ENCODE measurements around the gene C9. TPM values are rescaled to one million over a fixed set of nuclear protein-coding genes. Genes with fewer than 3 reads are reported as not detected.
"Not testable (repeated sequence)": the region's sequence is repeated elsewhere in the genome, so short reads cannot be mapped to it uniquely, and the experiment has no call there.

C9 gene
- total RNA-seq, 1 donor from 2014 or later, result not detected

GRCh38 chr5:39323542-39323941 is 40.8 kb downstream of the C9 start:
- no peak overlapping the region for H3K27ac ChIP-seq

DNA sequence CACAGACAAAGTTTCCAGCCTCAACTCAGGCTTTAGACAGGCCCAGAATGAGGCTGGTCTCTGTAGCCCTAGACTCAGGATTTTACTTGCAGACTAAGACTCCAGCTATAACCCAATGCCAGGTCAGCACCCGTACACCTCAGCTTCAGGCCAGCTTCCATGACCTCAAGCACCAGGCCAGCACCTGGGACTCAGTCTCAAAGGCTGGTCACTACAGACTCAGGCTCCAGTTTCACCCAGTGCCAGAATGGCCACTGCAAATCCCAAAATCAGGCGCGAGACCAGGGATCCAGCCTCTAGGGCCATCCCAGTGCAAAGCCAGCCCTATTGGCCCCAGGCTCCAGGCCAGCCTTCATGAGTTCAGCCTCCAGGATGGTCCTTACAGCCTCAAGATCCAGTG is 44.9 kb downstream of the C9 start:
- Histone ChIP-seq H3K36me3 (no peaks in the 10 kb centered on the region), H3K9me3 (no peaks in the 10 kb centered on the region), H3K4me1 (no peaks in the 10 kb centered on the region), H3K4me3 (no peak overlapping the region), H3K27me3 (no peaks in the 10 kb centered on the region), H3K27ac (no peak overlapping the region)
- TF ChIP-seq POLR2A (IDR thresholded peaks at IDR 0.05), result no peak
- no peak for TF ChIP-seq POLR2AphosphoS5 (IDR thresholded peaks at IDR 0.05; ENCODE audit: insufficient read depth in 1 of 2, low read depth in 1 of 2)
- TF ChIP-seq, protein P1, sequence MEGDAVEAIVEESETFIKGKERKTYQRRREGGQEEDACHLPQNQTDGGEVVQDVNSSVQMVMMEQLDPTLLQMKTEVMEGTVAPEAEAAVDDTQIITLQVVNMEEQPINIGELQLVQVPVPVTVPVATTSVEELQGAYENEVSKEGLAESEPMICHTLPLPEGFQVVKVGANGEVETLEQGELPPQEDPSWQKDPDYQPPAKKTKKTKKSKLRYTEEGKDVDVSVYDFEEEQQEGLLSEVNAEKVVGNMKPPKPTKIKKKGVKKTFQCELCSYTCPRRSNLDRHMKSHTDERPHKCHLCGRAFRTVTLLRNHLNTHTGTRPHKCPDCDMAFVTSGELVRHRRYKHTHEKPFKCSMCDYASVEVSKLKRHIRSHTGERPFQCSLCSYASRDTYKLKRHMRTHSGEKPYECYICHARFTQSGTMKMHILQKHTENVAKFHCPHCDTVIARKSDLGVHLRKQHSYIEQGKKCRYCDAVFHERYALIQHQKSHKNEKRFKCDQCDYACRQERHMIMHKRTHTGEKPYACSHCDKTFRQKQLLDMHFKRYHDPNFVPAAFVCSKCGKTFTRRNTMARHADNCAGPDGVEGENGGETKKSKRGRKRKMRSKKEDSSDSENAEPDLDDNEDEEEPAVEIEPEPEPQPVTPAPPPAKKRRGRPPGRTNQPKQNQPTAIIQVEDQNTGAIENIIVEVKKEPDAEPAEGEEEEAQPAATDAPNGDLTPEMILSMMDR (IDR thresholded peaks at IDR 0.05), result no peak
- DNase-seq (ENCODE audit: extremely low spot score in 2 of 2), result no peak
- intact Hi-C loops (cut with DNase I), result no loop called here

More at GRCh38 chr5:39323542-39323941, 40.8 kb downstream of the C9 start:
- no peaks in the 10 kb centered on the region for H3K9me3 ChIP-seq
- no peak overlapping the region for H3K4me3 ChIP-seq
- intact Hi-C loops (cut with DNase I), result no loop called here
- no peaks in the 10 kb centered on the region for H3K36me3 ChIP-seq
- no peaks in the 10 kb centered on the region for H3K4me1 ChIP-seq
- no peak for DNase-seq (ENCODE audit: extremely low spot score in 2 of 2)
- no peaks in the 10 kb centered on the region for H3K27me3 ChIP-seq
- no peak for TF ChIP-seq POLR2A (IDR thresholded peaks at IDR 0.05)
- TF ChIP-seq, protein P1 (IDR thresholded peaks at IDR 0.05), result no peak
- no peak for TF ChIP-seq POLR2AphosphoS5 (IDR thresholded peaks at IDR 0.05; ENCODE audit: insufficient read depth in 1 of 2, low read depth in 1 of 2)

DNA sequence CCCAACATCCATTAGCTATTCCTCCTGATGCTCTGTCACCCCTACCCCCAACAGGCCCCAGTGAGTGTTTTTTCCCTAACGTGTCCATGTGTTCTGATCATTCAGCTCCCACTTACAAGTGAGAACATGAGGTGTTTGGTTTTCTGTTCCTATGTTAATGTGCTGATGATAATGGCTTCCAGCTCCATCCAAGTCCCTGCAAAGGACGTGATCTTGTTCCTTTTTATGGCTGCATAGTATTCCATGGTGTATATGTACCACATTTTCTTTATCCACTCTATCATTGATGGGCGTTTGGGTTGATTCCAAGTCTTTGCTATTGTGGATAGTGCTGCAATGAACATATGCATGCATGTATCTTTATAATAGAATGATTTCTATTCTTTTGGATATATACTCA is 47.8 kb downstream of the C9 start:
- H3K27me3 ChIP-seq; intact Hi-C loops (cut with DNase I); H3K4me3 ChIP-seq; H3K9me3 ChIP-seq; H3K27ac ChIP-seq; H3K4me1 ChIP-seq; H3K36me3 ChIP-seq; DNase-seq (ENCODE audit: extremely low spot score in 2 of 2): not testable (repeated sequence)

- intact Hi-C loops (cut with DNase I), result no loop called here
- no peak for TF ChIP-seq POLR2AphosphoS5 (IDR thresholded peaks at IDR 0.05; ENCODE audit: insufficient read depth in 1 of 2, low read depth in 1 of 2)
- TF ChIP-seq POLR2A (IDR thresholded peaks at IDR 0.05), result no peak
- TF ChIP-seq, protein P1 (IDR thresholded peaks at IDR 0.05), result no peak
- H3K9me3 ChIP-seq, result no peaks in the 10 kb centered on the region
Measured at GRCh38 chr5:39315995-39316394, 48.3 kb downstream of the C9 start.

GRCh38 chr5:39314591-39314990 is 49.7 kb downstream of the C9 start:
- Histone ChIP-seq H3K9me3 (no peaks in the 10 kb centered on the region), H3K4me3 (no peak overlapping the region), H3K27ac (no peak overlapping the region), H3K27me3 (no peaks in the 10 kb centered on the region), H3K36me3 (no peaks in the 10 kb centered on the region), H3K4me1 (no peaks in the 10 kb centered on the region)
- no peak for DNase-seq (ENCODE audit: extremely low spot score in 2 of 2)
- intact Hi-C loops (cut with DNase I), result no loop called here
- no peak for TF ChIP-seq POLR2AphosphoS5 (IDR thresholded peaks at IDR 0.05; ENCODE audit: insufficient read depth in 1 of 2, low read depth in 1 of 2)
- TF ChIP-seq, protein P1 (IDR thresholded peaks at IDR 0.05), result no peak
- no peak for TF ChIP-seq POLR2A (IDR thresholded peaks at IDR 0.05)

More at GRCh38 chr5:39315995-39316394, 48.3 kb downstream of the C9 start:
- H3K27me3 ChIP-seq, result no peaks in the 10 kb centered on the region
- H3K27ac ChIP-seq, result no peak overlapping the region
- DNase-seq (ENCODE audit: extremely low spot score in 2 of 2), result no peak
- no peak overlapping the region for H3K4me3 ChIP-seq
- H3K4me1 ChIP-seq, result no peaks in the 10 kb centered on the region
- H3K36me3 ChIP-seq, result no peaks in the 10 kb centered on the region

- intact Hi-C loops (cut with DNase I), result no loop called here
- no peak overlapping the region for H3K4me3 ChIP-seq
- DNase-seq (ENCODE audit: extremely low spot score in 2 of 2), result no peak
- no peaks in the 10 kb centered on the region for H3K4me1 ChIP-seq
- TF ChIP-seq POLR2AphosphoS5 (IDR thresholded peaks at IDR 0.05; ENCODE audit: insufficient read depth in 1 of 2, low read depth in 1 of 2) (no peak), POLR2A (IDR thresholded peaks at IDR 0.05) (no peak)
- TF ChIP-seq, protein P1 (IDR thresholded peaks at IDR 0.05), result no peak
- H3K27ac ChIP-seq, result no peak overlapping the region
- no peaks in the 10 kb centered on the region for H3K9me3 ChIP-seq
- no peaks in the 10 kb centered on the region for H3K36me3 ChIP-seq
- no peaks in the 10 kb centered on the region for H3K27me3 ChIP-seq
Measured at GRCh38 chr5:39309534-39309933, 54.8 kb downstream of the C9 start.

Data from vagina (tissue), 2 donors.